Measurements from ENCODE around the gene DOP1A.
A peak's percentile ranks its signal among the peaks of the same experiment; 100 is the strongest.

DOP1A gene

GRCh38 chr6:83067448-83068439 lies at the start of gene DOP1A:
DOP1A (plus strand) TSS chr6:83067671; CDS start chr6:83096978, 29,307 bp downstream.
- peak; percentile 27 to 96 (median 89) for DNase-seq

- DNase-seq, result no peak
Observed at GRCh38 chr6:83019741-83020140, 47.7 kb upstream of the DOP1A start.

- no peak for DNase-seq
Observed at GRCh38 chr6:83031689-83032088, 35.8 kb upstream of the DOP1A start.

- DNase-seq, result no peak
Observed at GRCh38 chr6:83038246-83038645, 29.2 kb upstream of the DOP1A start.

- no peak for DNase-seq
Observed at GRCh38 chr6:83042467-83043053, 24.9 kb upstream of the DOP1A start.

- DNase-seq, result no peak
Observed at GRCh38 chr6:83044091-83044768, 23.2 kb upstream of the DOP1A start.

DNA sequence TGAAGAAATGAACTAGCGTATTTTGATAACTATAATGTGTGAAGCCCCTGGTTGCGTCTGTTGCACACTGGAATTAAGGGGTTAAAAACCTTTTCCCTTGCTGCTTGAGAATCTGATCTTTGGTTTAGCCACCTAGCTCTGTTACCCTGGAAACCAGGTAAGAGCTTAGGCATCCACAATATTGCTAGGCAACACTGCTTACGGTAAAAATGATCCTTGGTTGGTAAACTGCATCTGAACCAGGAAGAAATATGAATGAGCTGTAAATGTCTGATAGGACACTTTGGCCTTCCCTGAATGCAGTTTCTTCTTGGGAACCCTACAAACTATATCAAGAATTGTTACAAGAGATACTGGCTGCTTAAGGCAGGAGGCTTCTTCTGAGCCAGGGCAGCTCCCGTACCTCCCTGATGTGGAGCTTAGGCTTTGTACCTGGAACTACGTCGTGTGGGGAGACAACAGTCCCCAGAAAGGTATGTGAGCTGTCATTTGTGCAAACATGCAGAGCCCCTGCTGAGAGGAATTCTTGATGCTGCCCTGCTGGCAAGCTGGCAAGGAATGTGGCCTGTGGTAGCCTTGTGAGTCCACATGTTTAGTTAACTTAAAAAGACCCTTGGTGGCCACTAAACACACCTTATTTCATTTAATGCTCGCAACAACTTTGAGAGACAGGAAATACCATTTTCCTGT lies 20.3 kb upstream of the DOP1A start:
- DNase-seq, result peak in 1 of 51 donors; percentile 55

DNA sequence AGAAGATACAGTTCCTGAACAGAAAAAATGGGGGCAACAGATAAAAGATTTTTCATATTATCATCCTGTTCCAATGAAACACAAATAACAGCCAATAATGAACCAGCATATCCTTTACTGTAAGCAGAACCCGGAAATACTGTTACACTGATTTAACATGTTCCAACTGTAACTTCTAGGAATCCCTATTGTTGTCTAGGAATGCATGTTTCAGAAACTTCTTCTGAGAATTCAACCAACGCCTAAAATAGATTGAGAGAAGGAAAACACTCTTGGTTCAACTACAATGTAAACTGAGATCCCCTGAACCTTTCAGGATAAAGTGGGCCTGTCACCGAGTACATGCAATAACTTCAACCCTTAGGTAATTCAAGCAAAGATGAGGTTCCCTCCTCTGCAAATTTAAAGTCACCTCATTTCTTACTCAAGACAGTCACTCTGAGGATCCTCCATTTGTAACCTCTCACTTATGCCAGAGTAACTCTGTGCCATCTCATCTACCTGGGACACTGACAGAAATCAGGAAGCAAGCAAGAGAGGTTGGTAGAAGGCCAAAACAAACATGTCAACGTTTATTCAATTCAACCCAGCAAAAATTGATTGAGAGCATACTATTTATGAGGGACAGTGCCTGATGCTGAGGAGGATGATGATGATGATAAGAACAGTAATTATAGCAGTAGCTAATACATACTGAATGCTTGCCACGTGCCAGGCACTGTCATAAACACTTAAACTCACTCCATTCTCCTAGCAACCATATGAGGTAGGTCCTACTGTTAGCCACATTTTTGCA lies 15.9 kb upstream of the DOP1A start:
- no peak for DNase-seq

- no peak for DNase-seq
Observed at GRCh38 chr6:83053678-83054077, 13.8 kb upstream of the DOP1A start.

- DNase-seq, result peak in 26 of 51 donors; percentile 4 to 62 (median 16)
Observed at GRCh38 chr6:83055366-83055964, 12.0 kb upstream of the DOP1A start.

GRCh38 chr6:83057705-83058321 lies 9.7 kb upstream of the DOP1A start:
- peak in 27 of 51 donors; percentile 2 to 51 (median 24) for DNase-seq

DNA sequence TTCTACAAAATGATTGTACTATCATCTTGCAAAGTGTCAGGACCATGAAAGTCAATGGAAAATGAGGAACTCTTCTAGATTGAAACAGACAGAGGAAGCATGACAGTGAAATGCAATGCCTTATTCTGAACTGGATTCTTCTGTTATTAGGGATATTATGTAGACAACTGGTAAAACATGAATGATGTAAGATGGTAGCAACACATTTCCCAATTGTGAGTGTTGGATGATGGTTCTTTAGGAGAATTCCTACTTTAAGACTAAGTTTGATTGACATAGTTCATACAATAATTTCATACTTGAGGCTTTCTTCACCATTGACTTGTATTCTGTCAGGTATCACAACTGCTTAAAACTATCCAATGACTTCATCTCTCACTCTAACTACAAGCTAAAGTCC lies 6.3 kb upstream of the DOP1A start:
- DNase-seq, result no peak

GRCh38 chr6:83062225-83062624 lies 5.2 kb upstream of the DOP1A start:
- no peak for DNase-seq

DNA sequence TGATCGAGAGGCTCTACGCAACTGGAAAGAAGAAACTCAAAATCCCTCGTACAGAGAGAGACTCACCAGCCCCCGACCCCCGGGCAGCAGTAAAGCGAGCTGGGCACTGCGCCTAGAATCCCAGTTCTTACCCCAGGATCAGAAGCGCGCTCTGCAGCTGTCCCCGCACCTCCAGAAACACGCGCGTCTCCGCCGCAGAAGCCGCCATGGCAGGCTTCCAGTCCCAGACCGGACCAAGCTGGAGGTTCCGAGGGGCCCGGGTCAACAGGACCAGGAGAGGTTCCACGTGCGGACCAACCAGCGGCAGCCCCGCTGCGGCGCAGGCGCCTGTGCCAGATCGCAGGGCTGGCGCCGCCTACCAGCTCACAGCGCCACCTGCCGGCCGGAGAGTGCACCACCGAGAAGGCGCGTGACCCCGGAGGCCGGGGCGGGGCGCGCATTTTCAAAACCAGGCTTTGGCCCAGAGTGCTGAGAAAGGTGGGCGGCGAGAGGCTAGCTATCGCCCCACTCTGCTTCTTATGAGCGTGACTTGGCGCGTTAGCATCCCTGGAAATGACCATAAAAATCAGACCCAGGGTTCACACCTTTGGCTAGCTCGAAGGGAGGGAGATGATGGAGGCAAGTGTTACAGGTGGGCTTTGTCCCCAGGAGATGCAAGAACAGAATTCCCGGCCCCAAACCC lies 1.8 kb upstream of the DOP1A start, which contains the start of gene UBE3D:
Gene UBE3D (minus strand): TSS at position 331 of the 682 bp plus-strand sequence. CDS start 123 bp downstream, at position 208.
- peak; percentile 59 to 96 (median 81) for DNase-seq

DNA sequence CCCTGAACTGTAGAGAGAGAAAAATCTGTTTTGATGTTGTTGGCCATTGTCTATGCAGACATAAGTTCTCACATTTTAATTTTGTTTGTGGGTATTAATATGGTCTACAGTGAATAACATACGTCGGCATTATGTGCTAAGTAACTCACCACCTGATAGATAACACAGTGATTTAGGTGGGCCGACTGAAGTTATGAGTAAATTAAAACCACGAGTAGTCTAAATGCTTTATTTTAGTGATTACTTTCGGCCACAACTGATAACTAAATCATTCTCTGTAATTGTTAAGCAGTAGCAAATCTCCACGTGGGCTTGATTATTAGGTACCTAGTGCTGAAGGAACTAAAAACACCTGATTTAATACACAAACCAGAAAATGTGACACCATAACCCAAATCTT lies 1.1 kb downstream of the DOP1A start:
- DNase-seq, result no peak

- DNase-seq, result no peak
Observed at GRCh38 chr6:83069633-83070032, 2.2 kb downstream of the DOP1A start.

DNA sequence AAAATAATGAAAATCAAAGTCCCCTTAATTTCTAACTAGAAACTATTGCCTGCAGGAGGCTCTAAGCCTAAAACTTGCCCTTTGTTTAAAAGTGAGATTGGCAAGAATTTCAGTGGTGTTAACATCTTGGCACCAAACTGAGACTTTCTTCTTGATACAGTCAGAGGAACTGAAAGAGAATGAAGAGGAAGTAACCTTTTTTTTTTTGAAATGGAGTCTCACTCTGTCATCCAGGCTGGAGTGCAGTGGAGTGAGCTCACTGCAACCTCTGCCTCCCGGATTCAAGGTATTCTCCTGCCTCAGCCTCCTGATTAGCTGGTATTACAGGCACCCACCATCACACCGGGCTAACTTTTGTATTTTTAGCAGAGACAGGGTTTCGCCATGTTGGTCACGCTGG lies 3.6 kb downstream of the DOP1A start:
- no peak for DNase-seq

DNA sequence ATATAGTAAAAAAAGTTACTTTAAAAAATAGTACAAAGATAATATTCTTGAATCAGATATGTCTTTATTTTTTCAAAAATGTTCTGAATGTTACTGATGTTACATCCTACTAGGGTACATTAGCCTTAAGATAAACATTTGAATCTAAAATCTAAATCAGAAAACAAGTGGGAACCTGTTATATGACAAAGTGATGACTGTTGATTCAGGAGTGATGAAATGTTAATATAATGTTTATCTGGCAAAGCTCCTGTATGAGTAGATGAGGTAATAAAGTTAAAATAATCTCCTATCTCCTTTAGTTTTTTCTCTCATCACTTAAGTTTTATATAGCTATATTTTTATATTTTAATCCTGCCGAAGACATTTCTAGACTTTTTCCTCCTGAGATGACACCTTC lies 4.2 kb downstream of the DOP1A start:
- DNase-seq, result no peak

GRCh38 chr6:83072726-83073125 lies 5.3 kb downstream of the DOP1A start:
- DNase-seq, result no peak
